Ectodermal cell (in vitro differentiated cells): ENCODE data around the gene BRAP.
A peak's percentile ranks its signal among the peaks of the same experiment; 100 is the strongest.
"Not testable (repeated sequence)": the region's sequence is repeated elsewhere in the genome, so short reads cannot be mapped to it uniquely, and the experiment has no call there.

ENCODE experiments used
- H3K27ac ChIP-seq: 2 replicates; pipeline ENCODE4 v1.7.0; 2013; ENCODE audit warnings: mild to moderate bottlenecking, low read depth, low read length; ENCODE audit not compliant: insufficient read depth, poor library complexity, severe bottlenecking
- H3K27me3 ChIP-seq: 2 replicates; pipeline ENCODE4 v1.7.0; 2013; ENCODE audit warnings: mild to moderate bottlenecking, low read length; ENCODE audit not compliant: insufficient read depth, control insufficient read depth, poor library complexity, severe bottlenecking
- H3K36me3 ChIP-seq: one replicate; pipeline ENCODE4 v1.7.0; 2013; ENCODE audit warnings: low read length; ENCODE audit not compliant: control insufficient read depth, insufficient read depth
- H3K4me1 ChIP-seq: one replicate; pipeline ENCODE4 v1.7.0; 2013; ENCODE audit warnings: low read length; ENCODE audit not compliant: control insufficient read depth, insufficient read depth
- H3K4me3 ChIP-seq: 2 replicates; pipeline ENCODE4 v1.7.0; 2013; ENCODE audit warnings: low read depth, low read length, control low read depth; ENCODE audit not compliant: insufficient read depth
- H3K9me3 ChIP-seq: 2 replicates; pipeline ENCODE4 v1.7.0; 2013; ENCODE audit warnings: mild to moderate bottlenecking, low read length, moderate library complexity; ENCODE audit not compliant: control insufficient read depth
- WGBS, 2 experiments: methylation state at CpG; one replicate each; pipeline ENCODE4 v1.1.7; 2013; ENCODE audit warnings: missing lambda C conversion rate in 2 of 2; 5-methylcytosine and 5-hydroxymethylcytosine counted together

Gene BRAP

GRCh38 chr12:111705672-111706071 lies 19.9 kb upstream of the BRAP start:
- H3K4me3 ChIP-seq, result no peak overlapping the region
- H3K4me1 ChIP-seq, result no peaks in the 10 kb centered on the region
- no peaks in the 10 kb centered on the region for H3K27me3 ChIP-seq
- no peaks in the 10 kb centered on the region for H3K9me3 ChIP-seq
- WGBS, 2 experiments, result 95% methylated on average over 5 of the region's 5 CpGs
- H3K27ac ChIP-seq, result no peak overlapping the region
- H3K36me3 ChIP-seq, result peaks cover 17% of the 10 kb centered on the region

- no peaks in the 10 kb centered on the region for H3K27me3 ChIP-seq
- no peaks in the 10 kb centered on the region for H3K9me3 ChIP-seq
- no peaks in the 10 kb centered on the region for H3K4me1 ChIP-seq
- H3K4me3 ChIP-seq, result no peak overlapping the region
- H3K36me3 ChIP-seq, result peaks cover 15% of the 10 kb centered on the region
- 96 to 100% methylated on average over 1 of the region's 2 CpGs for WGBS, 2 experiments
- H3K27ac ChIP-seq, result no peak overlapping the region
Observed at GRCh38 chr12:111699962-111700361, 14.2 kb upstream of the BRAP start.

GRCh38 chr12:111693818-111694217 lies 8.1 kb upstream of the BRAP start:
- no peaks in the 10 kb centered on the region for H3K4me1 ChIP-seq
- no peak overlapping the region for H3K27ac ChIP-seq
- H3K36me3 ChIP-seq, result peaks cover 11% of the 10 kb centered on the region
- no peaks in the 10 kb centered on the region for H3K9me3 ChIP-seq
- no peak overlapping the region for H3K4me3 ChIP-seq
- 93 to 96% methylated on average over 5 of the region's 5 CpGs for WGBS, 2 experiments
- no peaks in the 10 kb centered on the region for H3K27me3 ChIP-seq

- Histone ChIP-seq H3K36me3 (peaks cover 11% of the 10 kb centered on the region), H3K4me1 (no peaks in the 10 kb centered on the region), H3K9me3 (no peaks in the 10 kb centered on the region), H3K27me3 (no peaks in the 10 kb centered on the region), H3K4me3 (no peak overlapping the region), H3K27ac (no peak overlapping the region)
- WGBS, 2 experiments, result 88 to 92% methylated on average over 15 of the region's 15 CpGs
Observed at GRCh38 chr12:111692575-111693210, 6.9 kb upstream of the BRAP start.

- Histone ChIP-seq H3K27ac (no peak overlapping the region), H3K36me3 (peaks cover 11% of the 10 kb centered on the region), H3K4me1 (no peaks in the 10 kb centered on the region), H3K9me3 (no peaks in the 10 kb centered on the region), H3K4me3 (no peak overlapping the region), H3K27me3 (no peaks in the 10 kb centered on the region)
- WGBS, 2 experiments, result 96 to 97% methylated on average over 3 of the region's 3 CpGs
Observed at GRCh38 chr12:111691262-111691661, 5.5 kb upstream of the BRAP start.

GRCh38 chr12:111687952-111688351 lies 2.2 kb upstream of the BRAP start:
- no peak overlapping the region for H3K4me3 ChIP-seq
- H3K27me3 ChIP-seq, result no peaks in the 10 kb centered on the region
- H3K27ac ChIP-seq, result no peak overlapping the region
- peaks cover 4% of the 10 kb centered on the region for H3K36me3 ChIP-seq
- no peaks in the 10 kb centered on the region for H3K4me1 ChIP-seq
- H3K9me3 ChIP-seq, result no peaks in the 10 kb centered on the region
- 97 to 98% methylated on average over 10 of the region's 10 CpGs for WGBS, 2 experiments

GRCh38 chr12:111687255-111687654 lies 1.5 kb upstream of the BRAP start:
- WGBS, 2 experiments, result 88 to 91% methylated on average over 2 of the region's 2 CpGs
- H3K9me3 ChIP-seq, result no peaks in the 10 kb centered on the region
- H3K27me3 ChIP-seq, result no peaks in the 10 kb centered on the region
- no peak overlapping the region for H3K27ac ChIP-seq
- peak overlapping the region; percentile 89 for H3K4me3 ChIP-seq
- H3K36me3 ChIP-seq, result peaks cover under 1% of the 10 kb centered on the region
- no peaks in the 10 kb centered on the region for H3K4me1 ChIP-seq

- 51 to 53% methylated on average over 15 of the region's 15 CpGs for WGBS, 2 experiments
- Histone ChIP-seq H3K4me1 (no peaks in the 10 kb centered on the region), H3K27me3 (no peaks in the 10 kb centered on the region), H3K36me3 (peaks cover 7% of the 10 kb centered on the region), H3K9me3 (no peaks in the 10 kb centered on the region), H3K4me3 (peak overlapping the region; percentile 89), H3K27ac (no peak overlapping the region)
Observed at GRCh38 chr12:111686574-111687105, 884 bp upstream of the BRAP start.

- Histone ChIP-seq H3K36me3 (peaks cover 18% of the 10 kb centered on the region), H3K4me1 (no peaks in the 10 kb centered on the region), H3K27ac (peak overlapping the region; percentile 74), H3K4me3 (peak overlapping the region; percentile 89), H3K9me3 (no peaks in the 10 kb centered on the region), H3K27me3 (no peaks in the 10 kb centered on the region)
- 1% methylated on average over 36 of the region's 36 CpGs for WGBS, 2 experiments
Observed at GRCh38 chr12:111685322-111685810, 390 bp downstream of the BRAP start.

- H3K9me3 ChIP-seq, H3K27ac ChIP-seq, H3K27me3 ChIP-seq, H3K4me1 ChIP-seq: not testable (repeated sequence)
- peak overlapping the region; percentile 89 for H3K4me3 ChIP-seq
- WGBS, 2 experiments, result 87 to 91% methylated on average over 13 of the region's 13 CpGs
- peaks cover 18% of the 10 kb centered on the region for H3K36me3 ChIP-seq
Observed at GRCh38 chr12:111684485-111685198, 1.1 kb downstream of the BRAP start.
